Prostate gland (tissue), 2 donors: ENCODE measurements around the gene RCAN2.

ENCODE experiments used
- CTCF ChIP-seq, 4 experiments: fragments of 200-600 bp in 2 of 4; fragments of 450-650 bp in 2 of 4; sonication (generic) in 2 of 4; IDR thresholded peaks; 1 replicate in 3 of 4; 2 replicates in 1 of 4; pipeline ENCODE4 v1.5.1; 2016 to 2019; ENCODE audit warnings: antibody characterized with exemption in 4 of 4, mild to moderate bottlenecking in 2 of 4, moderate library complexity in 2 of 4
- POLR2A ChIP-seq: fragments of 450-650 bp; IDR thresholded peaks from one replicate; pipeline ENCODE4 v1.6.1; 2016; ENCODE audit warnings: antibody characterized with exemption, mild to moderate bottlenecking

DNA sequence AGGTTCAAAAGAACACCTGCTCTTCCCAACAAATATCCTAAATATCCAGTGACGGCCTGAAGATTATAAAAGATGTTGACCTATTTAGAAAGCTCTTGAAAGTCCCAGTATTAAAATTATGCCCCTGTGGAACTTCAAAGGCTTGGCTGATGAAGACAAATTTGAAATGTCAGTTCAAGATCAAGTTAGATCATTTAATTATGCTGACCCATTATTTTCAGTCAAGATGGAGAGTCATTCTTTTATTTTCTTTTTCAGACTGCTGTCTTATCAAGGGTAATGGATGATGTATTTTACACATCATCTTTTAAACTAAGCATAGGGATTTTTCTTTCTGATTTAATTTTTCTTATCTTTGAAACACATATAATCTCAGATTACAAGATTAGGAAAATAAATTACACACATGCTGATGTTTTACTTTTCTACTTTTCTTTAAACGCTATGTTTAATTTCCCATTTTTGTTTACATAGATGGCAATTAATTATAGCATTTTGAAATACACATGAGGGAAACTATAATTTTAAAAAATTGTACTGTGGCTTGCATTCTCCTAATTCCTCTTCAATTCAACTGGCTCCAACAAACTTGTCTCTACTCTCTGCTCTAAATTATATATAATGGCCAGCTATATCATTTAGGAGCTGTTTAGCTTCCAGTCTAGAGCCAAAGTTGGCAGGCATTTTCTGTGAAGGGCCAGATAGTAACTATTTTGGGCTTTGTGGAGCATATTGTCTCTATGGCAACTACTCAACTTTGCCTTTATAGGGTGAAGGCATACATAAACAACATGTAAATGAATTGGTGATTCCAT, 123.7 kb downstream of the RCAN2 start:
- TF ChIP-seq POLR2A, result no peak
- TF ChIP-seq CTCF (IDR thresholded peaks at IDR 0.05), result no peak
